GM21825 (cell line): ENCODE data around the gene ALX3.
"Not testable (repeated sequence)": the region's sequence is repeated elsewhere in the genome, so short reads cannot be mapped to it uniquely, and the experiment has no call there.

Source experiments
- ATAC-seq: cut with Tn5 transposase; IDR thresholded peaks from one replicate; pipeline ENCODE4 v1.9.1; 2021; ENCODE audit warnings: mild to moderate bottlenecking, moderate library complexity; ENCODE audit not compliant: unreplicated experiment

Gene ALX3

GRCh38 chr1:110089561-110090275 is 19.2 kb upstream of the ALX3 start:
- no peak for ATAC-seq

- ATAC-seq = no peak
Observed at GRCh38 chr1:110088739-110089316, 18.4 kb upstream of the ALX3 start.

DNA sequence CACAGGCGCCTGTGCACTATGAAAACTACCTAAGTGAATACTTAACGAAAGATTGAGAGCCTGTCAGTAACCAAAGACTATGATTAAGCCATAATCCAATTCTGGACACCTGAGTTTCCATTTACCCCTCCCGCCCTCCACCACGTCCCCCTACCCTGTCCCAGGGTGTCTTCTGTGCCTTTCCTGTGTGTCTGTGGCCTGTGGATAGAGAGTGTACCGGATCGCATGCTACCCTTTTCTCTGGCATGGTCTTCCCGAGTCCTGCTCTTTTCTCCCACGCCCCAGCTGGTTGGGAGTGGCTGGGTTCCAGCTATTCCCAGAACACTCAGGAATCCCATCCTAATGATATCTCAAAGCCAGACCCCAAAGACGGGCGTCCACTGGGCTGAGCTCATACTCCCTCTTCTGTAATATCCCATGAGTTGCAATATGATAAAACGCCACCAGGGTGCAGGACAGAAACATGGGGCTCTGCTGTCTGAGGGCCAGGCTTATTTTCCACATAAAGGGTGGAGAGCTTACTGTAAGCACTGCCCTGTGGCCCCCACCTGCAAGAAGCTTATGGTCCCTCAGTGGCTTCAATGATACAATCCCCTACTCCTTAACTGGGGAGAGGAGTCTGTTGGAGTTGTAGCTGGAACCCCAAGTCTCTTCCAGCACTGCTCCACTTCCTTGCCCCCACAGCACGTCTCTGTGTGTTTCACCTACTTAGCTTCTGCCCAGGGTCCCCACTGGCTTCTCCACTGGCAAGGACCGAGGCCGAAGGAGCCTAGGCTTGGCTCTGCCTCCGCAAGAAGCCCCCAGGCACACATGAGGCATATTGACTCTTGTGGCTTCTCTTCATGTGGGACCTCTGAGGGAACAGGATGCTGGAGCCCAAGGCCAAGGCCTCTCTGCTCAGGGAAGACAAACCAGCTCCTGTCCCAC is 17.6 kb upstream of the ALX3 start:
- no peak for ATAC-seq

DNA sequence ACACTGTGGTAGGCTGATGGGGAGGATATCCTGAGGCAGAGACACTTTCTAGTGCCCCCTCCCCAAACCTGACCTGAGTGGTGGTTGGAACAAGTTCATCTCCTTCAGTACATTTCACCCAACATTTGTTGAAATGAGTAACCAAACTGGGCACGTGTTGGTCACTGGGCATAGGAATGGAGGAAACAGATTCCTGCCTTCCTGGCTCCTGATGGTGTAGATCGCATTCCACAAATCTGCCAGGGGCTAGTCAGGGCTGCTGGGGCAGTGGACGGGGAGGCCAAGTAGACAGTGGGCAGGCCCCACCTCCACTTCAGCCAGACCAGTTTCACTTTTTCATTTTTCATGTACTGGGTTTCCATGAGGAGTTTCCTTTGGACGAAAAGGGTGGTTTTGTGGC is 16.5 kb upstream of the ALX3 start:
- ATAC-seq = no peak

DNA sequence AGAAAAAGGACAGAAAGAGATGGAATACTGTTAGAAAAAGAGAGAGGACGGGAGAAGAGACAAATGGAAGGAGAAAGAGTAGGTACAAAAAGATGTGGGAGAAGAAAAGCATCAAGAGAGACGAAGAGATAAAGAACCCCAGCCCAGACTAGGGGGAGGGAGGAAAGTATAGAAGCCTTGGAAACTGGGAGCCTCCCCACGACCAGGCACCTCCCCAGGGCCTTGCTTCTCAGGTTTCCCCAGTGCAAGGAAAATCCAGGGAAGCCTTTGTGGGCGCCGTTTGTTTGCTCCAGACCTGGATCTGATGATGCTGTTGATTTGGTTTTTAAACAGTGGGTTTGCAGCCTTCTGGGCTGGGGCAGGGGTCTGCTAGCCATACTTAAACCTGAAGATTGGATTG is 15.2 kb upstream of the ALX3 start:
- ATAC-seq = no peak

GRCh38 chr1:110084227-110085078 is 14.0 kb upstream of the ALX3 start:
- ATAC-seq = no peak

DNA sequence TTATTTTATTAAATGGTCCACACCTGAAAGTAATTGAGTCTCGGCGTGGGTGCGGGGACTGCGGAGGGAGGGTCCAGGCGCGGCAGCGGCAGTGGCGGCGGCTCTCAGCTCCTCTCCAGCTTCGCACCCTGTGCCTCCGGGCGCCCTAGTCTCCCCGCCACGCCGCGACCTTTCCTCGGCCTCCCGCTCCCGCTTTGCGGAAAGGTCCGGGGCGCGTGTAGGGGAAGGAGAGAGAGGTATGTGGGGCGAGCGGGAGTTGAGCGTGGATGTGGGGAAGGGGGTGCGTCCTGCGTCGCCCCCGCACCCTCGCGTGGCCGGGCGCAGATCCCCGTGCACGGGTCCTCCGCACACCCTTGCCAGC is 13.4 kb upstream of the ALX3 start:
- ATAC-seq = no peak

- ATAC-seq = no peak
Observed at GRCh38 chr1:110083061-110083865, 12.8 kb upstream of the ALX3 start.

- ATAC-seq = no peak
Observed at GRCh38 chr1:110082477-110082876, 12.0 kb upstream of the ALX3 start.

DNA sequence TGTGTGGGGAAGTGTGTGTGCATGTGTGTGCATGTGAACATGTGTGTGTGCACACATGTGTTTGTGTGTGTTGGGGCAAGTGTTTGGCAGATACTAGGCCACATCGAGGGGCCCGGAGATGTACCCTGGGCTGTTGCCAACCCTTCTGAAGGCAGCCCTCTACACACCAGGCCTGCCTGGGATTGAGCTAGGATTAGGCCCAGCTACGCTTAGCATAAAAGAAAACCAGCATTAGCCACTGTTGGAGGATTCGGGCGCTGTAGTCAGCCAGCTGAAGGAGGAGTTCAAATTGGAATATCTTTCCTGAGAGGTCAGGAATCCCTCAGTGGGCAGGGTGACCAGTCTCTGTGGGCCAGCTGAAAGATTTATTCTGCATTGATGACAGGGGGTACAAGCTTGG is 10.6 kb upstream of the ALX3 start:
- ATAC-seq = no peak

- not testable (repeated sequence) for ATAC-seq
Observed at GRCh38 chr1:110079995-110080394, 9.5 kb upstream of the ALX3 start.

DNA sequence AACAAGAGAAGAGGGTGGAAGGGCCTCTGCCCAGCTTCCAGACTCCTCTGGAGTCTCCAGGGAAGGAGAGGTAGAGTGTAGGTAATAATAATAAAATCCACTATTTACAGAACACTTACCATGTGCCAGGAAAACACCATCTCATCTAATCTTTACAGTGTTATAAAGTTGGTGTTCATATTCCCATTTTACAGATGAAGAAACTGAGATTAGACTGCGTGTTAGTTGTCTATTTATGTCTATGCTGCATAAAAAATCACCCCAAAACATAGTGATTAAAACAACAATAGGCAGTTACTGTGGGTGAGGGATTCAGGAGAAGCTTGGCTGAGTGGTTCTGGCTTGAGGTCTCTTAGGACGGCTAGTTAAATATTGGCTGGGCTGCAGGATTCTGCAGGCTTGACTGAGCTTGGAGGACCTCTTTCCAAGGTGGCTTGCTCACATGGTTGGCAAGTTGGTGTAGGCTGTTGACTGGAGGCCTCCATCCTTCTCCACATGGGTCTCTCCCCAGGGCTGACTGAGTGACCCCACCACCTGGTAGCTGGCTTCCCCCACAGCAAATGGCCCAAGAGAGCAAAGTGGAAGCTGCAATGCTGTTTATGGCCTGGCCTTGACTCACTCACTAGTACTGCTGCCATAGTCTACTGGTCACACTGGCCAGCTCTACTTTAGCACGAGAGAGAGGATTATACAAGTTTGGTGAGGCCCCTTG is 6.5 kb upstream of the ALX3 start:
- no peak for ATAC-seq

GRCh38 chr1:110074166-110074565 is 3.7 kb upstream of the ALX3 start:
- ATAC-seq = no peak

GRCh38 chr1:110070282-110070669 is 196 bp downstream of the ALX3 start:
- no peak for ATAC-seq

- no peak for ATAC-seq
Observed at GRCh38 chr1:110069404-110070281, 829 bp downstream of the ALX3 start.

DNA sequence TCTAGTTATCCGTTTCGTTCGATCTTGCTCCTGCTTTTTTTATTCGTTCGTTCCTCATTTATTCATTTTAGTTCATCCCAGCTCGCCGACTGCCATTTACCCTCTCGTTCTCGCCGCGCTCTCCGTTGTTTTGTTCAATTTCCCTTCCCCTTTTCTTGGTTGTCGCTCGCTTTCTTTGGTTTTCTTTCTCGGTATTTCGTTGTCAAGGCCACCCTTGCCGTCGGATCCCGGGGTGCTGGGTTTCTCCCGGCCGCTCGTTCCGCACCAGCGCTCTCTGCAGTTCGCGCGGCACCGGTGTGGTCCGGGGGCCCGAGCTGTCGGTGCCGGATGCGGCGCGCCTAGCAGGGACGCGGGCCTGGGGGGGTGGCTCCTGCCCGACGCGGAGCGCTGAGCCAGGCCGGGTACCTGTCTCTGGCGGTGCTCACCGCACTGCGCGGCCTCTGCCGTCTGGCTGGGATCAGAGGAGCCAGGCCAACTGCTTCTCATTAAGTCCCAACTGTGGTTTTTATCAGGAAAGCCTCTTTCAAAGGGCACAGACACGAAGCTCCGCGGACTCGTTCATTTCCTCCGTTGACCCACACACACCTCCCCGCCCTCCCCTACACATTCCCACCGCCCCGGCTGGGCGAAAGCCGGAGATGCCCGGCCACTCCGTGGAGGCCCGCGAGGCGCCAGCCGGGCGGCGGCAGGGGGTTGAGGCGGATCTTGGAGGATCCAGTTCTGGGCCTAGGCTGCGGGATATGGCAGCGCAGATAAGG is 1.6 kb downstream of the ALX3 start:
- no peak for ATAC-seq

DNA sequence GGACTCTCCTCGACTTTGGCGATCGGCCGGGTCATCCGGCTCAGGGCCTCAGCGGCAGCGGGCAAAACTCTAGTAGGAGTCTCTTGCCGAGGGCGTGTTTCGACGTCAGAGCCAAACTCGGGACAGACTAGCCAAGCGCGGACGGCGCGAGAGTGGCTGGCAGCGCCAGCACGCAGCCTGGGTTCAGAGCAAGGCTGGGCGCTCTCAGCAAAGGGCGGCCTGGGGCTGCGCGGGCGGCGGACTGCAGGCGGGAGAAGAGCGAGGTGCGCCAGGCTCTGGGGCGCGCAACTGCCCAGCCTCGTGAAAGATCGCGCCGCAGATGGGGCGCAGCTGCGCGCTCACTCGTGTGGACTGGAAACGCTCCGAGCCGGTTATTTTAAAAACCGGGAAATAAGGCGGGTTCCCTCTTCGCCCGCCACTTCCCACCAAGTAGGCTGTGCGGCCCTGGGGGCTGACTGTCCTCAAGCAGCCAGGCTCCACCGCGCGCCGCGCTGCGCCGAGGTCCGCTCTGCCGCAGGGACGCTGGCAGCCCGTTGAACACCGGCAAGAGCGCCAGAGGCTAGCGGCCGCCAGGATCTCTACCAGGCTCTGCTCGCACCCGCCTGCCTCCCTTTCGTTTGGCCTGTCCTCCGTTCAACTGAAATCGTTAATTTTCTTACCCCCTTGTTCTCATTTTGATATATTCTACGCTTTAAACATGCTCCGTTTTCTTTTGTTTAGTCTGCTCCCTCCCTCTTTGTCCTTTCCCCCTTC is 2.4 kb downstream of the ALX3 start:
- ATAC-seq = no peak
